WTC11 (cell line): Measurements from ENCODE around the gene KIAA0930. TPM values are rescaled to one million over a fixed set of nuclear protein-coding genes. Genes with fewer than 3 reads are reported as not detected.

Experiments
- ATAC-seq: fragments of 200-7000 bp; cut with Tn5 transposase; 2 replicates; pipeline ENCODE4 v1.10.0; 2021; ENCODE audit warnings: mild to moderate bottlenecking, moderate library complexity
- CTCF ChIA-PET: fragments of 300-600 bp; sonication (Branson Sonifier 250); formaldehyde crosslinking; loops from one replicate; lab custom pipeline; 2021; ENCODE audit warnings: antibody characterized with exemption; lab: Charles Lee
- POLR2A ChIA-PET: fragments of 350-600 bp; sonication (Branson Sonifier 250); formaldehyde crosslinking; loops from one replicate; lab custom pipeline; 2021; ENCODE audit warnings: antibody characterized with exemption; lab: Charles Lee
- DNase-seq: peaks from one replicate; pipeline ENCODE4 v3.0.0; 2021; ENCODE audit warnings: low spot score
- H3K27ac Mint-ChIP-seq: 2 replicates; pipeline ENCODE4 v1.8.0; 2021; ENCODE audit warnings: mixed read lengths
- H3K27me3 Mint-ChIP-seq: 2 replicates; pipeline ENCODE4 v1.8.0; 2021; ENCODE audit warnings: low read depth, mild to moderate bottlenecking, moderate library complexity, mixed read lengths
- H3K36me3 Mint-ChIP-seq: 2 replicates; pipeline ENCODE4 v1.8.0; 2021; ENCODE audit warnings: mixed read lengths
- H3K4me1 Mint-ChIP-seq: 2 replicates; pipeline ENCODE4 v1.8.0; 2022; ENCODE audit warnings: mixed read lengths
- H3K4me3 Mint-ChIP-seq: 2 replicates; pipeline ENCODE4 v1.8.0; 2021; ENCODE audit warnings: mild to moderate bottlenecking, moderate library complexity, mixed read lengths
- H3K9me3 Mint-ChIP-seq: 2 replicates; pipeline ENCODE4 v1.8.0; 2021; ENCODE audit warnings: mixed read lengths
- CREB1 ChIP-seq: sonication (generic); formaldehyde crosslinking; IDR thresholded peaks from 2 replicates; pipeline ENCODE4 v1.8.0; 2023; ENCODE audit warnings: mild to moderate bottlenecking, missing genetic modification reagents
- EMX1 ChIP-seq: fragments of 250-450 bp; sonication (Bioruptor Pico); IDR thresholded peaks from 2 replicates; pipeline ENCODE4 v1.8.0; 2021; ENCODE audit warnings: mild to moderate bottlenecking
- ETV6 ChIP-seq: sonication (generic); formaldehyde crosslinking; IDR thresholded peaks from 2 replicates; pipeline ENCODE4 v1.8.1; 2022; ENCODE audit warnings: mild to moderate bottlenecking, missing genetic modification reagents
- FOXK1 ChIP-seq: sonication (generic); formaldehyde crosslinking; IDR thresholded peaks from 2 replicates; pipeline ENCODE4 v1.8.0; 2022; ENCODE audit warnings: mild to moderate bottlenecking, moderate library complexity, missing genetic modification reagents
- FOXP1 ChIP-seq: sonication (generic); formaldehyde crosslinking; IDR thresholded peaks from 2 replicates; pipeline ENCODE4 v1.8.0; 2022; ENCODE audit warnings: missing genetic modification reagents, mild to moderate bottlenecking, moderate library complexity, borderline replicate concordance
- GABPB1 ChIP-seq: sonication (generic); formaldehyde crosslinking; IDR thresholded peaks from 2 replicates; pipeline ENCODE4 v1.8.1; 2023; ENCODE audit warnings: mild to moderate bottlenecking, missing genetic modification reagents
- JAZF1 ChIP-seq: fragments of 250-450 bp; sonication (Bioruptor Pico); IDR thresholded peaks from 2 replicates; pipeline ENCODE4 v1.9.0; 2021; ENCODE audit warnings: moderate library complexity, mild to moderate bottlenecking, inconsistent platforms
- JUN ChIP-seq: sonication (generic); formaldehyde crosslinking; IDR thresholded peaks from 2 replicates; pipeline ENCODE4 v1.8.0; 2023; ENCODE audit warnings: mild to moderate bottlenecking, missing genetic modification reagents
- NFE2L1 ChIP-seq: sonication (generic); formaldehyde crosslinking; IDR thresholded peaks from 2 replicates; pipeline ENCODE4 v1.8.1; 2023; ENCODE audit warnings: missing genetic modification reagents
- NFYB ChIP-seq: sonication (generic); formaldehyde crosslinking; conservative IDR thresholded peaks from 2 replicates; pipeline ENCODE4 v1.8.0; 2022; ENCODE audit warnings: low read depth, missing genetic modification reagents
- OVOL2 ChIP-seq: fragments of 250-450 bp; sonication (Bioruptor Pico); IDR thresholded peaks from 2 replicates; pipeline ENCODE4 v1.9.0; 2021; ENCODE audit warnings: mild to moderate bottlenecking, borderline replicate concordance
- TCF7 ChIP-seq: sonication (generic); formaldehyde crosslinking; IDR thresholded peaks from 2 replicates; pipeline ENCODE4 v1.8.0; 2022; ENCODE audit warnings: mild to moderate bottlenecking, low read depth, missing genetic modification reagents, moderate library complexity
- ZBTB21 ChIP-seq: sonication (generic); formaldehyde crosslinking; IDR thresholded peaks from 2 replicates; pipeline ENCODE4 v1.8.1; 2023; ENCODE audit warnings: mild to moderate bottlenecking, missing genetic modification reagents, borderline replicate concordance
- total RNA-seq: library from RNA; stranded (reverse); gene quantifications from 3 replicates; pipeline ENCODE4 v1.2.3, GENCODE V29; 2021
- TF ChIP-seq, protein P1 (sequence below): sonication (generic); formaldehyde crosslinking; IDR thresholded peaks from 2 replicates; pipeline ENCODE4 v1.8.1; 2022; ENCODE audit warnings: low read depth, mild to moderate bottlenecking, moderate library complexity, missing genetic modification reagents, borderline replicate concordance
- TF ChIP-seq, protein P2 (sequence below): fragments of 250-450 bp; sonication (Bioruptor Pico); conservative IDR thresholded peaks from 2 replicates; pipeline ENCODE4 v1.9.0; 2021; ENCODE audit warnings: mild to moderate bottlenecking
- TF ChIP-seq, protein P3 (sequence below): sonication (generic); formaldehyde crosslinking; IDR thresholded peaks from 2 replicates; pipeline ENCODE4 v1.8.1; 2022; ENCODE audit warnings: missing genetic modification reagents, borderline replicate concordance
- TF ChIP-seq, protein P4 (sequence below): fragments of 250-450 bp; sonication (Bioruptor Pico); IDR thresholded peaks from 2 replicates; pipeline ENCODE4 v1.9.0; 2021; ENCODE audit warnings: mild to moderate bottlenecking
- TF ChIP-seq, protein P5 (sequence below): sonication (generic); formaldehyde crosslinking; IDR thresholded peaks from 2 replicates; pipeline ENCODE4 v1.8.1; 2023; ENCODE audit warnings: mild to moderate bottlenecking, missing genetic modification reagents, borderline replicate concordance
- TF ChIP-seq, protein P6 (sequence below): sonication (generic); formaldehyde crosslinking; IDR thresholded peaks from 2 replicates; pipeline ENCODE4 v1.8.0; 2022; ENCODE audit warnings: mild to moderate bottlenecking, missing genetic modification reagents
- TF ChIP-seq, protein P7 (sequence below): fragments of 250-450 bp; sonication (Bioruptor Pico); IDR thresholded peaks from 2 replicates; pipeline ENCODE4 v1.9.0; 2021; ENCODE audit warnings: mild to moderate bottlenecking

Gene KIAA0930
- total RNA-seq, 1 experiment from 2014 or later = 62.1 TPM

DNA sequence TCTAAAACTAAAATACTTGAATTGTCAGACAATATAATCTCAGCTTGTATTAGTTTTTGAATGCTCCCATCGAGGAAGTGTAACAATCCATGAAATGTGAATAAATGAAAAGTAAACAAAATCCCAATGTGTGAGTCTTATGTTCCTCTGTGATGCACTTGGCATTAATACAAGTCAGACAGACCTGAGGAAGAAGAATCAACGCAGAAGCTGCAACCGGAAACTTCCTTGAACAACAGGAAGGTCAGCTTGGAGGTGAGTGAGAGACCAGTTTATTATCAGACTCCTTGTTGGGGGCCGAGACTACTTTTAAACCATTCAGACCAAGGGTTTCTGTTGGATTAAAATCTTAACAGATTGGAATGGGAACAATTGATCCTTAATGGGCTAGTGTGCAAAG lies 52.8 kb downstream of the KIAA0930 start:
- ChIA-PET POLR2A (no interaction called here), CTCF (no interaction called here)
- H3K36me3 Mint-ChIP-seq = peaks cover 31% of the 10 kb centered on the region
- no peaks in the 10 kb centered on the region for H3K27me3 Mint-ChIP-seq
- no peak overlapping the region for H3K4me3 Mint-ChIP-seq
- no peak for DNase-seq
- peak overlapping the region; percentile 70 for H3K27ac Mint-ChIP-seq
- TF ChIP-seq ETV6 (CRISPR knock-in tag) = no peak
- no peak for TF ChIP-seq FOXK1 (CRISPR knock-in tag)
- TF ChIP-seq, protein P1, sequence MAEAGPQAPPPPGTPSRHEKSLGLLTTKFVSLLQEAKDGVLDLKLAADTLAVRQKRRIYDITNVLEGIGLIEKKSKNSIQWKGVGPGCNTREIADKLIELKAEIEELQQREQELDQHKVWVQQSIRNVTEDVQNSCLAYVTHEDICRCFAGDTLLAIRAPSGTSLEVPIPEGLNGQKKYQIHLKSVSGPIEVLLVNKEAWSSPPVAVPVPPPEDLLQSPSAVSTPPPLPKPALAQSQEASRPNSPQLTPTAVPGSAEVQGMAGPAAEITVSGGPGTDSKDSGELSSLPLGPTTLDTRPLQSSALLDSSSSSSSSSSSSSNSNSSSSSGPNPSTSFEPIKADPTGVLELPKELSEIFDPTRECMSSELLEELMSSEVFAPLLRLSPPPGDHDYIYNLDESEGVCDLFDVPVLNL (CRISPR knock-in tag) = no peak
- no peak for TF ChIP-seq NFYB
- TF ChIP-seq EMX1 (CRISPR knock-in tag) = no peak
- TF ChIP-seq CREB1 (CRISPR knock-in tag) = no peak
- no peak for TF ChIP-seq FOXP1 (CRISPR knock-in tag)
- TF ChIP-seq, protein P2, sequence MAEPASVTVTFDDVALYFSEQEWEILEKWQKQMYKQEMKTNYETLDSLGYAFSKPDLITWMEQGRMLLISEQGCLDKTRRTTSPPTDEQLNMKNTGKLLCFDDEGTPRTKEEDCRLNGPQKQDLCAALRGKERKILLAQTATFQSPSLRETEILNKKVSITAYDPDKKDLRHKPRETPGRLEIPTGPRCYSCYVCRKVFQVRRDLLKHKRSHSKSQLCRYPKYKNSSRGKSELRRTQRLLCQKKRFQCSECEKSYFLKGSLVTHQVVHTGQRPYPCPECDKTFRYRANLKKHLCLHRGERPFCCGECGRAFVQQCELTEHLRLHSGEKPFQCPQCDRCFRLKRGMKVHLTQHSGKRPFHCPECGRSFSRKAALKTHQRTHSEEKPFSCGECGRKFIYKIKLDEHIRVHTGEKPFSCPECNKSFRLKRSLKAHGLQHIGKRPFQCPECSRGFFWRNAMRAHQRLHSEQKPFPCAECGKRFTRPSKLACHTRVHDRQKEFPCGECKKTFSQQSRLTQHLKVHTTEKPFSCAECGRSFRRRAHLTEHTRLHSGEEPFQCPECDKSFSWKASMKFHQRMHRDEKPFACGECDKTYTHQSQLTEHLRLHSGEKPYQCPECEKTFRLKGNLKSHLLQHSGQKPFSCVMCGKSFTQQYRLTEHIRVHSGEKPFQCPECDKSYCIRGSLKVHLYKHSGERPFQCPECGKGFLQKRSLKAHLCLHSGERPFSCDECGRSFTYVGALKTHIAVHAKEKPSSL (CRISPR knock-in tag) = no peak
- TF ChIP-seq, protein P3, sequence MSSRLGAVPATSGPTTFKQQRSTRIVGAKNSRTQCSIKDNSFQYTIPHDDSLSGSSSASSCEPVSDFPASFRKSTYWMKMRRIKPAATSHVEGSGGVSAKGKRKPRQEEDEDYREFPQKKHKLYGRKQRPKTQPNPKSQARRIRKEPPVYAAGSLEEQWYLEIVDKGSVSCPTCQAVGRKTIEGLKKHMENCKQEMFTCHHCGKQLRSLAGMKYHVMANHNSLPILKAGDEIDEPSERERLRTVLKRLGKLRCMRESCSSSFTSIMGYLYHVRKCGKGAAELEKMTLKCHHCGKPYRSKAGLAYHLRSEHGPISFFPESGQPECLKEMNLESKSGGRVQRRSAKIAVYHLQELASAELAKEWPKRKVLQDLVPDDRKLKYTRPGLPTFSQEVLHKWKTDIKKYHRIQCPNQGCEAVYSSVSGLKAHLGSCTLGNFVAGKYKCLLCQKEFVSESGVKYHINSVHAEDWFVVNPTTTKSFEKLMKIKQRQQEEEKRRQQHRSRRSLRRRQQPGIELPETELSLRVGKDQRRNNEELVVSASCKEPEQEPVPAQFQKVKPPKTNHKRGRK (CRISPR knock-in tag) = no peak
- no peak for TF ChIP-seq ZBTB21
- TF ChIP-seq, all 79 proteins: peak for 0
- ATAC-seq = no peak
- Mint-ChIP-seq H3K9me3 (no peaks in the 10 kb centered on the region), H3K4me1 (peaks cover 26% of the 10 kb centered on the region)

DNA sequence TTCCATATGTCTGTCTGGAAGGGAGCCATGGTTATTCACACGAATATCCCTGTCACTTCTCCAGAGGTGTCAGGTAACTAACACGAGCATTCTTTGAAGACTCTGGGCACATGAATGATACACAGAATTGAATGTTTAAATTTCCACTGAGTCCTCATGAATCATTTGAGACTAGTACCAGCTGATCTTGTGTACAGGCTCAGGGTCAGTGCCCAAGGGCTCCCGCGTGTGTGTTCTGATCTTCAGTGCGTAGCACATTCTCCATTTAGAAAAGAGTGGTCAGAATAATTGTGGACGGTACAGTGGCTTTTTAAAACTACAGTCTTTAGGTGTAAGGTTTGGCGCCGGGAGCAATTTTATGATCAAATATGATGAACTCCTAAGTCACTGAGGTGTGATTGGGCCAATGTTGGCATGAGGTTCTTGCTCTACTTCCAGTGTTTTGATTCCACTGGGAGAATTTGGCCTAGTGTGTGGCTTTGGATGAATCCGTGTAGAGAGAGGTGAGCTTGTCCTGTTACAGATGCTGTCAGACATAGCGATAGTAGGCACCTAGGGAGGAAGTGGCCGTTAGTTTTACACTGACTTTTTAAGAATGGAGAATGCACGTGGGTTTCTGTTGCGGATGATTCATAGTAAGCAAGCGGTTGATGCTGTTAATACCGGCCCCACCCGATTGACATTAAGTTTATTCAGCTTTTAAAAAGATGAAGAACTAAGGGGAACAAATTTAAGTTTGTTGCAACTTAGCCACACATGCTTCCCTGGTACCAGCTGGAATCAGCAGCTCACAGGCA lies 54.8 kb downstream of the KIAA0930 start:
- peaks cover 47% of the 10 kb centered on the region for H3K36me3 Mint-ChIP-seq
- ChIA-PET POLR2A (no interaction called here), CTCF (no interaction called here)

More for the DNA sequence above, 54.8 kb downstream of the KIAA0930 start:
- Mint-ChIP-seq H3K27me3 (no peaks in the 10 kb centered on the region), H3K4me1 (peaks cover 25% of the 10 kb centered on the region), H3K27ac (peak overlapping the region; percentile 83; the same call in 1 of the 2 replicates), H3K4me3 (no peak overlapping the region), H3K9me3 (no peaks in the 10 kb centered on the region)
- ATAC-seq (no peak), DNase-seq (no peak)
- no peak for TF ChIP-seq NFE2L1
- TF ChIP-seq, protein P4, sequence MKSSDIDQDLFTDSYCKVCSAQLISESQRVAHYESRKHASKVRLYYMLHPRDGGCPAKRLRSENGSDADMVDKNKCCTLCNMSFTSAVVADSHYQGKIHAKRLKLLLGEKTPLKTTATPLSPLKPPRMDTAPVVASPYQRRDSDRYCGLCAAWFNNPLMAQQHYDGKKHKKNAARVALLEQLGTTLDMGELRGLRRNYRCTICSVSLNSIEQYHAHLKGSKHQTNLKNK (CRISPR knock-in tag) = no peak
- TF ChIP-seq JAZF1 (CRISPR knock-in tag) = no peak
- TF ChIP-seq GABPB1 (CRISPR knock-in tag) = no peak
- no peak for TF ChIP-seq JUN
- no peak for TF ChIP-seq OVOL2 (CRISPR knock-in tag)
- TF ChIP-seq, protein P5, sequence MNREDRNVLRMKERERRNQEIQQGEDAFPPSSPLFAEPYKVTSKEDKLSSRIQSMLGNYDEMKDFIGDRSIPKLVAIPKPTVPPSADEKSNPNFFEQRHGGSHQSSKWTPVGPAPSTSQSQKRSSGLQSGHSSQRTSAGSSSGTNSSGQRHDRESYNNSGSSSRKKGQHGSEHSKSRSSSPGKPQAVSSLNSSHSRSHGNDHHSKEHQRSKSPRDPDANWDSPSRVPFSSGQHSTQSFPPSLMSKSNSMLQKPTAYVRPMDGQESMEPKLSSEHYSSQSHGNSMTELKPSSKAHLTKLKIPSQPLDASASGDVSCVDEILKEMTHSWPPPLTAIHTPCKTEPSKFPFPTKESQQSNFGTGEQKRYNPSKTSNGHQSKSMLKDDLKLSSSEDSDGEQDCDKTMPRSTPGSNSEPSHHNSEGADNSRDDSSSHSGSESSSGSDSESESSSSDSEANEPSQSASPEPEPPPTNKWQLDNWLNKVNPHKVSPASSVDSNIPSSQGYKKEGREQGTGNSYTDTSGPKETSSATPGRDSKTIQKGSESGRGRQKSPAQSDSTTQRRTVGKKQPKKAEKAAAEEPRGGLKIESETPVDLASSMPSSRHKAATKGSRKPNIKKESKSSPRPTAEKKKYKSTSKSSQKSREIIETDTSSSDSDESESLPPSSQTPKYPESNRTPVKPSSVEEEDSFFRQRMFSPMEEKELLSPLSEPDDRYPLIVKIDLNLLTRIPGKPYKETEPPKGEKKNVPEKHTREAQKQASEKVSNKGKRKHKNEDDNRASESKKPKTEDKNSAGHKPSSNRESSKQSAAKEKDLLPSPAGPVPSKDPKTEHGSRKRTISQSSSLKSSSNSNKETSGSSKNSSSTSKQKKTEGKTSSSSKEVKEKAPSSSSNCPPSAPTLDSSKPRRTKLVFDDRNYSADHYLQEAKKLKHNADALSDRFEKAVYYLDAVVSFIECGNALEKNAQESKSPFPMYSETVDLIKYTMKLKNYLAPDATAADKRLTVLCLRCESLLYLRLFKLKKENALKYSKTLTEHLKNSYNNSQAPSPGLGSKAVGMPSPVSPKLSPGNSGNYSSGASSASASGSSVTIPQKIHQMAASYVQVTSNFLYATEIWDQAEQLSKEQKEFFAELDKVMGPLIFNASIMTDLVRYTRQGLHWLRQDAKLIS (CRISPR knock-in tag) = no peak
- no peak for TF ChIP-seq NFYB
- TF ChIP-seq TCF7 (CRISPR knock-in tag) = no peak
- TF ChIP-seq, protein P6, sequence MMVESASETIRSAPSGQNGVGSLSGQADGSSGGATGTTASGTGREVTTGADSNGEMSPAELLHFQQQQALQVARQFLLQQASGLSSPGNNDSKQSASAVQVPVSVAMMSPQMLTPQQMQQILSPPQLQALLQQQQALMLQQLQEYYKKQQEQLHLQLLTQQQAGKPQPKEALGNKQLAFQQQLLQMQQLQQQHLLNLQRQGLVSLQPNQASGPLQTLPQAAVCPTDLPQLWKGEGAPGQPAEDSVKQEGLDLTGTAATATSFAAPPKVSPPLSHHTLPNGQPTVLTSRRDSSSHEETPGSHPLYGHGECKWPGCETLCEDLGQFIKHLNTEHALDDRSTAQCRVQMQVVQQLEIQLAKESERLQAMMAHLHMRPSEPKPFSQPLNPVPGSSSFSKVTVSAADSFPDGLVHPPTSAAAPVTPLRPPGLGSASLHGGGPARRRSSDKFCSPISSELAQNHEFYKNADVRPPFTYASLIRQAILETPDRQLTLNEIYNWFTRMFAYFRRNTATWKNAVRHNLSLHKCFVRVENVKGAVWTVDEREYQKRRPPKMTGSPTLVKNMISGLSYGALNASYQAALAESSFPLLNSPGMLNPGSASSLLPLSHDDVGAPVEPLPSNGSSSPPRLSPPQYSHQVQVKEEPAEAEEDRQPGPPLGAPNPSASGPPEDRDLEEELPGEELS (CRISPR knock-in tag) = no peak
- TF ChIP-seq, protein P7, sequence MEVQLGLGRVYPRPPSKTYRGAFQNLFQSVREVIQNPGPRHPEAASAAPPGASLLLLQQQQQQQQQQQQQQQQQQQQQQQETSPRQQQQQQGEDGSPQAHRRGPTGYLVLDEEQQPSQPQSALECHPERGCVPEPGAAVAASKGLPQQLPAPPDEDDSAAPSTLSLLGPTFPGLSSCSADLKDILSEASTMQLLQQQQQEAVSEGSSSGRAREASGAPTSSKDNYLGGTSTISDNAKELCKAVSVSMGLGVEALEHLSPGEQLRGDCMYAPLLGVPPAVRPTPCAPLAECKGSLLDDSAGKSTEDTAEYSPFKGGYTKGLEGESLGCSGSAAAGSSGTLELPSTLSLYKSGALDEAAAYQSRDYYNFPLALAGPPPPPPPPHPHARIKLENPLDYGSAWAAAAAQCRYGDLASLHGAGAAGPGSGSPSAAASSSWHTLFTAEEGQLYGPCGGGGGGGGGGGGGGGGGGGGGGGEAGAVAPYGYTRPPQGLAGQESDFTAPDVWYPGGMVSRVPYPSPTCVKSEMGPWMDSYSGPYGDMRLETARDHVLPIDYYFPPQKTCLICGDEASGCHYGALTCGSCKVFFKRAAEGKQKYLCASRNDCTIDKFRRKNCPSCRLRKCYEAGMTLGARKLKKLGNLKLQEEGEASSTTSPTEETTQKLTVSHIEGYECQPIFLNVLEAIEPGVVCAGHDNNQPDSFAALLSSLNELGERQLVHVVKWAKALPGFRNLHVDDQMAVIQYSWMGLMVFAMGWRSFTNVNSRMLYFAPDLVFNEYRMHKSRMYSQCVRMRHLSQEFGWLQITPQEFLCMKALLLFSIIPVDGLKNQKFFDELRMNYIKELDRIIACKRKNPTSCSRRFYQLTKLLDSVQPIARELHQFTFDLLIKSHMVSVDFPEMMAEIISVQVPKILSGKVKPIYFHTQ (CRISPR knock-in tag) = no peak
